ENCODE results near the gene MINDY2. TPM values are rescaled to one million over a fixed set of nuclear protein-coding genes. Genes with fewer than 3 reads are reported as not detected.

MINDY2 gene
- total and polyA plus RNA-seq, 9 of the 15 experiments (the other 6 are each of a cell fraction or from before 2014, with no cell fraction given), result 2.4 to 15.3 (median 7.2) TPM

- no peak for TF ChIP-seq CEBPG (CRISPR knock-in tag; IDR thresholded peaks at IDR 0.05)
- no peak for TF ChIP-seq CEBPG (tag; conservative IDR thresholded peaks at IDR 0.05 in 1 of 2, IDR thresholded peaks at IDR 0.05 in 1 of 2)
- TF ChIP-seq, protein P1, sequence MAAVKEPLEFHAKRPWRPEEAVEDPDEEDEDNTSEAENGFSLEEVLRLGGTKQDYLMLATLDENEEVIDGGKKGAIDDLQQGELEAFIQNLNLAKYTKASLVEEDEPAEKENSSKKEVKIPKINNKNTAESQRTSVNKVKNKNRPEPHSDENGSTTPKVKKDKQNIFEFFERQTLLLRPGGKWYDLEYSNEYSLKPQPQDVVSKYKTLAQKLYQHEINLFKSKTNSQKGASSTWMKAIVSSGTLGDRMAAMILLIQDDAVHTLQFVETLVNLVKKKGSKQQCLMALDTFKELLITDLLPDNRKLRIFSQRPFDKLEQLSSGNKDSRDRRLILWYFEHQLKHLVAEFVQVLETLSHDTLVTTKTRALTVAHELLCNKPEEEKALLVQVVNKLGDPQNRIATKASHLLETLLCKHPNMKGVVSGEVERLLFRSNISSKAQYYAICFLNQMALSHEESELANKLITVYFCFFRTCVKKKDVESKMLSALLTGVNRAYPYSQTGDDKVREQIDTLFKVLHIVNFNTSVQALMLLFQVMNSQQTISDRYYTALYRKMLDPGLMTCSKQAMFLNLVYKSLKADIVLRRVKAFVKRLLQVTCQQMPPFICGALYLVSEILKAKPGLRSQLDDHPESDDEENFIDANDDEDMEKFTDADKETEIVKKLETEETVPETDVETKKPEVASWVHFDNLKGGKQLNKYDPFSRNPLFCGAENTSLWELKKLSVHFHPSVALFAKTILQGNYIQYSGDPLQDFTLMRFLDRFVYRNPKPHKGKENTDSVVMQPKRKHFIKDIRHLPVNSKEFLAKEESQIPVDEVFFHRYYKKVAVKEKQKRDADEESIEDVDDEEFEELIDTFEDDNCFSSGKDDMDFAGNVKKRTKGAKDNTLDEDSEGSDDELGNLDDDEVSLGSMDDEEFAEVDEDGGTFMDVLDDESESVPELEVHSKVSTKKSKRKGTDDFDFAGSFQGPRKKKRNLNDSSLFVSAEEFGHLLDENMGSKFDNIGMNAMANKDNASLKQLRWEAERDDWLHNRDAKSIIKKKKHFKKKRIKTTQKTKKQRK (IDR thresholded peaks at IDR 0.05; ENCODE audit: borderline replicate concordance, low read depth, low read length), result no peak
These were observed 127.1 kb downstream of the MINDY2 start (continued) for GRCh38 chr15:58898150-58898680.

DNA sequence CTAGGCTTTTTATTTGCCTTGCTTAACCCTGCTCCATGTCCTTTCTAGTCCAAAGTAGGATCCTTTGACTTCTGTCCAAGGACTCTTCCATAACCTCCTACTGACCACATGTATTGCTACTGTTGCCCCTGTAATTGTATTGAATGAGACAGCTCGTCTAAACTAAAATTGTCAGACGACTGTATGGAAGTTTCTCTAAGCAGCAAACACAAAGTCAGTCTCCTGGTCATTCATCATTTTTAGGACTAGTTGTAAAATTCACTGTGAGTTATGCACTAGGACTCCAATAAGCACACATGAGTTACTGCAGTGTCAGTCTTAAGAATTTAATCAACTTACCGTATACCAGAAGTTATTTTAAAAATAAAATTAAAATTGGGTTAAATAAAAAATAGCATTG, 129.5 kb downstream of the MINDY2 start:
- 92% methylated on average over 3 of the region's 3 CpGs for WGBS (ENCODE audit: insufficient coverage, low coverage, missing lambda C conversion rate)
- CTCF ChIA-PET (ENCODE audit: low intra/inter-chr PET ratio), result no interaction called here
- Histone ChIP-seq H3K36me3 (ENCODE audit: control insufficient read depth, insufficient read depth, low read length) (peaks cover 73% of the 10 kb centered on the region), H2AFZ (ENCODE audit: low read depth, low read length) (no peak overlapping the region), H3K27ac (ENCODE audit: extremely low read depth, low read depth, low read length) (no peak overlapping the region), H3K9me1 (ENCODE audit: control insufficient read depth, insufficient read depth, low read length) (no peaks in the 10 kb centered on the region), H3K4me1 (replicated peaks in 1 of 2; ENCODE audit: control insufficient read depth in 2 of 2, insufficient read depth in 2 of 2, low read length in 2 of 2) (no peaks in the 10 kb centered on the region), H3K4me2 (ENCODE audit: insufficient read depth, low read length) (no peak overlapping the region), H3K27me3 (ENCODE audit: control insufficient read depth in 2 of 2, insufficient read depth in 2 of 2, low read length in 2 of 2) (no peaks in the 10 kb centered on the region), H3K9ac (ENCODE audit: insufficient read depth in 1 of 2, low read depth in 2 of 2, low read length in 2 of 2) (no peak overlapping the region), H3K4me3 (no peak overlapping the region), H3K79me2 (ENCODE audit: control insufficient read depth, insufficient read depth, low read length) (peaks cover 9% of the 10 kb centered on the region; the same call in 2 of the 3 replicates), H3K9me3 (replicated peaks; ENCODE audit: control insufficient read depth, insufficient read depth, low read depth, low read length) (no peaks in the 10 kb centered on the region), H4K20me1 (replicated peaks; ENCODE audit: control insufficient read depth, insufficient read depth, low read length) (no peaks in the 10 kb centered on the region)
- DNase-seq (ENCODE audit: extremely low read depth in 1 of 4, low spot score in 3 of 4) (no peak), ATAC-seq (no peak), FAIRE-seq (no peak)
- TF ChIP-seq JUN (IDR thresholded peaks at IDR 0.05; ENCODE audit: borderline replicate concordance, low read depth, low read length) (no peak), JUN (CRISPR knock-in tag; IDR thresholded peaks at IDR 0.05; ENCODE audit: borderline replicate concordance) (no peak), POLR3G (IDR thresholded peaks at IDR 0.05; ENCODE audit: extremely low read depth, insufficient read length, insufficient replicate concordance) (no peak), SAFB2 (IDR thresholded peaks at IDR 0.05; ENCODE audit: borderline replicate concordance, low read depth, low read length, severe bottlenecking) (no peak), ARID1B (IDR thresholded peaks at IDR 0.05) (no peak)
- no TSS peak for BruUV-seq (replicated peaks)
- intact Hi-C loops (cut with micrococcal nuclease) (no loop called here), in situ Hi-C loops (cut with MboI) (no loop called here)
- POLR2A ChIA-PET, result interaction anchor here (0.5 to 2.1 kb wide), 3 partner anchors 16 to 673 kb away, joined by 3 to 6 read pairs (median 4); no protein-coding TSS in a partner anchor

Data from K562 (cell line).